Activated CD4-positive, alpha-beta T cell treated with anti-CD3 and anti-CD28 coated beads for 4 hours (primary cell): ENCODE results near the gene NSMCE1.
"Not testable (repeated sequence)": the region's sequence is repeated elsewhere in the genome, so short reads cannot be mapped to it uniquely, and the experiment has no call there.

Experiments
- DNase-seq, 2 donors: peaks; one replicate each; pipeline ENCODE4 v3.0.0-alpha.2; 2020

Gene NSMCE1

DNA sequence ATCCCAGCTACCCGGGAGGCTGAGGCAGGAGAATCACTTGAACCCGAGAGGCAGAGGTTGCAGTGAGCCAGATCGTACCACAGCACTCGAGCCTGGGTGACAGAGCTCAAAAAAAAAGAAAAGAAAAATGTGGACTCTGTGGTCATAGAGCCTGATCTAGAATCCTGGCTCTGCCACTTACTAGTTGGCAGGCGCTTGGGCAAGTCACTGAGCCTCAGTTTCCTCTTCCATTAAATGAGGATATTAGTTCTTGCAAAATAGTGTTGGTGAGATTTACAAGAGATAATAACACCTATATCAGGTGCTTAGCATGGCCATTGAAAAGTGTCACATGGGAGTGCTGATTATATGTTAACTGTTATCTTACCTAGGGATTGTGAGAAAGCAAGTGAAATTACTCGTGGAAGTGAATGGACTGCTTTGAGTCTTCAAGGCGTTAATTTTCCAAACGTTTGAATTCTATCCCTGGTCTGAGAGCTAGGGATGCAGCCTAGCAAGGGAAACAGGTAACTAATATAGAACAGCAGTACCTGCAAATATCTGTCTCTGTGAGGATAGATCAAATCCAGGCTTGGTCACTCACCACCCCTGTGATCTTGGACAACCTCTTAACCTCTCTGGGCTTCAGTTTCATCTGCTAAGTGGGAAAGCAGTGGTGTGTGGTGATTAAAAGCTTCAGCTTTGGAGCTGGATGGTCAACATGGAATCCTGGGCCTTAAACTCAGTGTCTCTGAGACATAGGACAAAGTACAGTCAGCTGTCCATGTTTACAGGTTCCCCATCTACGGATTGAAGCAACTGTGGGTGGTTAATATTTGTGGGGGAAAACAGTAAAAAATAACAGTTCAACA, 953 bp upstream of the NSMCE1 start:
- no peak for DNase-seq

DNA sequence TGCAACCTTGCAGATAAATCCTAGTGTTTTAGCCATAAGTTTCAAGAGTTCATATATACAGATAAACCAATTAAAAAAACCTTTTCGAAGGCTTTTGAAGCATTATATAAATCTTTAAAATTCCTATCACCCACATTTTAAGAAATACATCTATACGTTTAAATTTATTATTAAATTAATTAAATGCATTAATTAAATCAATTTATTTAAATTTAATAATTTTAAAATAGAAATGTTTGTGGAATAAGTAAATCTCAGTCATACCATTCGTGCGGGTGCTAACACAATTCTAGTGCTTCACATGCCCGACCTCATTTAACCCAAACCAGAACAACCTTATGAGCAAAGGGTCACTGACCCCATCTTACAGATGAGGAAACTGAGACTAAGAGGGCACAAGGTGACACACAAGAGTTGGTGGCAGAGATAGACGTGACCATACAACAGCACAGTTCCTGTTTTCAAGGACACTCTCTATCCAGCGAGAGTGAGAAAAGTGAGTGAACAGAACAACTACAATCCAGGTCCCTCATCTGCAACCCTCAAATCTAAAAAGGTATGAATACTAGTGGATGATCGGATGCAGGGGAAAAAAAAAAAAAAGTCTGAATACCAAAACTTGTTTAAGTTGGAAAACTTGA, 1.4 kb downstream of the NSMCE1 start:
- no peak for DNase-seq

DNA sequence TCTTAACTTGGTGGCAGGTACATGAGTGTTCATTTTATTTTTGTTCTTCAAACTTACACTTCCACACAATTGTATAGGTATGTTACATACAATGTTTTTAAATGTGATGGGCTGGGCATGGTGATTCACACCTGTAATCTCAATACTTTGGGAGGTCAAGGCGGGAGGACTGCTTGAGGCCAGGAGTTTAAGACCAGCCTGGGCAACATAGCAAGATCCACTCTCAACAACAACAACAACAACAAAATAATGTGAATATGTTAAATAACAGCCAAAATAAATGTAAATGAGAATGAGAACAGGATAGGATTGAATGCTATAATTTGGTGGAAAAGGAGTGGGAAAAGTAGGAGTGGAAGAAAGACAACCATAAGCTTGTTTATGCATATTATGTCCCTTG, 2.6 kb downstream of the NSMCE1 start:
- DNase-seq, result no peak

DNA sequence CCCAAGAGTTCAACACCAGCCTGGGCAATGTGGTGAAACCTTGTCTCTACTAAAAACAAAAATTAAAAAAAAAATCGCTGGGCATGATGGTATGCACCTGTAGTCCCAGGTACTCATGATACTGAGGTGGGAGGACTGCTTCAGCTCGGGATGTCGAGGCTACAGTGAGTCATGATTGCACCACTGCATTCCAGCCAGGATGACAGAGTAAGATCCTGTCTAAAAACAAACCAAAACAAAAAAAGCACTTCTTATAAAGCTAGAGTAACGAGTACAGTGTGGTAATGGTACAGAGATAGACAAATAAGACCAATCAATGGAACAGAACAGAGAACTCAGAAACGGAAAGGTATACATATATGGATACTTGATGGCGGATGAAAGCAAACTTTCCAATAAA, 4.4 kb downstream of the NSMCE1 start:
- DNase-seq, result no peak

DNA sequence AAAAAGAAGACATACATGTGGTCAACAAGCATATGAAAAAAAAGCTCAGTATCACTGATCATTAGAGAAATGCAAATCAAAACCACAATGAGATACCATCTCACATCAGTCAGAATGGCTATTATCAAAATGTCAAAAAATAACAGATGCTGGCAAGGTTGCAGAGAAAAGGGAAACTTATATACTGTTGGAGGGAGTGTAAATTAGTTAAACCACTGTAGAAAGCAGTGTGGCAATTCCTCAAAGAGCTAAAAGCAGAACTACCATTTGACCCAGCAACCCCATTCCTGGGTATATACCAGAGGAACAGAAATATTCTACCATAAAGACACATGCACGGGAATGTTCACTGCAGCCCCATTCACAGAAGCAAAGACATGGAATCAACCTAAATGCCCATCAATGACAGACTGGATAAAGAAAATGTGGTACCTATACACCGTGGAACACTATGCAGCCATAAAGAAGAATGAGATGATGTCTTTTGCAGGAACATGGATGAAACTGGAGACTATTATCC, 5.6 kb downstream of the NSMCE1 start:
- not testable (repeated sequence) for DNase-seq

DNA sequence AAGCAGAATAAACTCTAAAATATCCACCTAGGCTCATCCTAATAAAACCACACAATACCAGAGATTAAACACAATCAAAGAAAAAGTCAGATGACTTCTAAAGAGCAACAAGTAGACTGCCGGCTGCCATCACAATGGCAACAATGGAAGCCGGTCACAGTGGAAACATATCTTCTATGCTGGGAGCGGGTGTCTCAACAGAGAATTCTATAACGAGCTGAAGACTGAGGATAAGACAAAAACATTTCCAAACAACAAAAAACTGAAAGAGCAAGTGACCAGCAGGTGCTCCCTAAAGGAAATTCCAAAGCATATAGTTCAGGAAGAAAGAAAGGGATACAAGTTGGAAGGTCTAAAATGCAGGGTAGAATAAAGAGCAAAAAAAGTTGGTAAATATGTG, 8.9 kb downstream of the NSMCE1 start:
- DNase-seq, result no peak

DNA sequence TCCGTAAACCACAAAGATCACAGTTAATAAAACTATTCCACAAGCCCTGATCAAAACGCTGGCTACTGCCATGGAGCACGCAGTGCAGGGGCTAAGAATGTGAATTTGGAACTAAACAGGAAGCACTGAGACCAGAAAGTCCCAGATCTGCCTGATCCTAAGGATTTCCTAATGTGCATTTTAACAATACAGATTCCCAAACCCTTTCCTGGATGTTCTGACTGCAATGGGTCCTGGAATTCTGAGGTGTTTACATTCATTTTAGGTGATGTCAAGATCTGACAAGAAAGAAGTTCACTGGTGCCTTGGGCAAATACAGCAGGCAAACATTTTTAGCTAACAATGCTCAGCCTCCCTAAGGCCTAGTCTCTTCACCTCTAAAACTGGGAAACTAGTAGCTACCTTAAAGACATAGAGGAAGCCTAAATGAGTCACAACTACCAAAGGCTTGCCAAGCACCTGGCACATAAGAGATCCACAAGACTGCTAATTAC, 10.3 kb downstream of the NSMCE1 start:
- no peak for DNase-seq

DNA sequence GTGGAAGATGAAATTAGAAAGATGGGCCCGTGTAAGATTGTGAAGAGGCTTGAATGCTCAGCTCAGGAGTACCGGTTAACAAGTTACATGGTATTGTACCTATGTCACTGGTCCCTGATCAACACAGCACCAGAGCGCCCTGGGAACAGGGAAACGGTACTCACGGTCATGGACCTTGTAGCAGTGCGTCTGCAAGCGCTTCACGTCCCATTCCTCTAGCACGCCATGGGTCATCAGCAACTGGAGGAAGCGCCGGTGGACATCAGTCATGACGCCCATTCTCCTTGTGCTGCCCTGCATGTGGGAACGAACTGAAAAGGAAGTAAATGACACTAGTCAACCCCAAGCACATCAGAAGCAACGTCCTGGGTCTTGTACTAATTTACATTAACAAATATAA, 11.3 kb downstream of the NSMCE1 start:
- DNase-seq, result no peak

DNA sequence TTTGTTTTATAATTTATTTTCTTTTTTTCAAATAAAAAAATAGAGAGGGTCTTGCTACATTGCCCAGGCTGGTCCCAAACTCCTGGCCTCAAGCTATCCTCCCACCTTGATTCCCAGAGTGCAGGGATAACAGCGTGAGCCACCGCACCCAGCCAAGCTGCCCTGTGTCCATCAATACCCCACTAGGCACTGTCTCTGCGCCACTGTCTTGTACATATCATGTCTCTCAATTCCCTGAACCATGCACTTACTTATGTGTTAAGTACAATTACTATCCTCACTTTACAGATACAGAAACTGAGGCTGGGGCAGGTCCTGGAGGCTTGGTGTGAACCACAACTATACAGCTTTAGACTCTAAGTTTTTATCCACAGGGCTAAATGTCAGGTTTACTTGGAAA, 11.7 kb downstream of the NSMCE1 start:
- DNase-seq, result no peak

DNA sequence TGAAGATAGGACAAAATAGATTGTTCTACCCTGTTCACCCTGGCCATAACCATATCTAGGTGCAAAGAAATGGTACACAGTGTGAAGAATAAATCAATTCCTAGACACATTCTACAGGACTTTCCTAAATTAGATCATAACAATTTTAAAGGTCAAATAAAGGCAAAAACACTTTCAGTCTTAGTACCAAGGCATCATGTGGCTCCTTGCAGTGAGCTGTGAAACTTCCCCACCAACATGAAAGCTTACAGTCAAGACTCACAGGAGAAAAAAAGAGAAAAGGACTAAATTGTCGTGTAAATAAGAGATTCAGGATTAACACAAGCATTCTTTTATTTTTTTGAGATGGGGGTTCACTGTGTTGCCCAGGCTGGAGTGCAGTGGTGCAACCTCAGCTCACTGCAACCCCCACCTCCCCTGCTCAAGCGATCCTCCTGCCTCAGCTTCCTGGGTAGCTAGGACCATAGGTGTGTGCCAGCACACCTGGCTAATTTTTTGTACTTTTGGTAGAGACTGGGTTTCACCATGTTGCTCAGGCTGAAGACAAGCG, 14.2 kb downstream of the NSMCE1 start:
- no peak for DNase-seq

DNA sequence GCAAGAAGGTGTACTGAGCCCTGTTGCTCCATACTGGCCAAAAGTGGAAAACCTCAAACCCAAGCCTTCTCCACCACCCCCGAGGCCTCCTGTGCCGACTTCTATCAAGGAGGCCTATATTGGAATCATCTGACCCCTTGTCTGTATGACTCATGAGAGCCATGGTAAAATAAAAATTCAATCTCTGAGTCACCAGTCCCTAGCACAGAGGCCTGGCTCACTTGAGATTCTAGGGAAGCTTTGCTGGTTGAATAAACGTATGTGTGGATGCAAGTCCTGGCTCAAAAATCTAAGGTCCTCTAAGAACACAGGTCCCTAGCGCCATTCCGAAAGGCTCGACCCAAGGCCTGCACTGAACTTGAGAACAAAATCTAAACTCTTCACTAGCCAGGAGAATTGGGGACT, 15.0 kb downstream of the NSMCE1 start:
- DNase-seq, result no peak

DNA sequence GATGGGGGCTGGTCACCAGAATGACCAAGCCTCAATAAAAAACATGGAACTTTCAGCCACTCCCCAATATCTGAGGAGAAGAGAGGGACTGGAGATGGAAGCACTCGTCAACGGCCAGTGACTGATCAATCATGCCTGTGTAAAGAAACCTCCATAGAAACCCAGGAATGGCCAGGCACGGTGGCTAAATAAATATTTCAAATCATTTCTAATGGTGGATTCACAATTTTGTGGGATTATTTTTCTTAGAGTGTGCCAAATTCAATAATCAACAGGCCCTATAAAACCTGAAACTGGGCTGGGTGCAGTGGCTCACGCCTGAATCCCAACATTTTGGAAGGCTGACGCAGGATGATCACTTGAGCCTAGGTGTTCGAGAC, 16.4 kb downstream of the NSMCE1 start:
- DNase-seq, result no peak

DNA sequence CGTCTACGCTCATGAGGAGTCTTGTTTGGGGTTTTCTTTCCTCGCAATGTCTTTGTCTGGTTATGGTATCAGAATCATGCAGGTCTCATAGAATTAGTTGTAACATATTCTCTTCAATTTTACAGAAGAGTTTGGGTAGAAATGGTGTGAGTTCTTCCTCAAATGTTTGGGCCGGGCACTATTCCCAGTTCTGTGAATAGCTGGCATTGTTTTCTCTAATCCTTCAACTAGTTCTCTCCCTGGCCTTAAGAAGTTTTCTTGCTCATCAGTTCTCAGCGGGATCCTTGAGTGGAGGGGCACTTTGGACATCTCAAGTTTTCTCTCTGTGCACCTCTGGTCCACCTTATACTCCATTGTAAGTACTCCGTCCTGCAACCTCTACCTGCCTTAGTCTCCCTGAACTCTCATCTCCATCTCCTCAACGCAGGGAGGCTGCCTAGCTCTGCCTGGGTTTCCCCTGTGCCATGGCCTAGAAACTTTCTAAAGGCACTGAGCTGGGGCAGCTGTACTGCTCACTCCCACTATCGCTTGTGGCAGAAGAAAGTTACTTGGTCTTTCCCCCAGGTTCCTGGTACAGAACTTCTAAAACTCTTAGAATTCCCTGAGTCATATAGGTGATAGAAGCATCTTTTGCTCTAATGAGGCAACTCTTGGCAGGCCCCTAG, 16.9 kb downstream of the NSMCE1 start:
- DNase-seq, result no peak

DNA sequence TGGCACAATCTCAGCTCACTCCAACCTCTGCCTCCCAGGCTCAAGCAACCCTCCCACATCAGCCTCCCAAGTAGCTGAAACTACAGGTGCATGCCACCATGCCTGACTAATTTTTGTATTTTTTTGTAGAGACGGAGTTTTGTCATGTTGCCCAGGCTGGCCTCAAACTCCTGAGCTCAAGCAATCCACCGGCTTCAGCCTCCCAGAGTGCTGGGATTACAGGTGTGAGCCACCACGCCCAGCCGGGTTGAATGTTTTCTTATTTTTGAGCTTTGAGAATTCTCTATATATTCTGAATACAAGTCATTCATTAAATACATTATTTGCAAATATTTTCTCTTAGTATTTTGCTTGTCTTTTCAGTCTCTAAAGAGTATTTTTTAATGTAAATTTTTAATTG, 19.7 kb downstream of the NSMCE1 start:
- DNase-seq, result not testable (repeated sequence)

DNA sequence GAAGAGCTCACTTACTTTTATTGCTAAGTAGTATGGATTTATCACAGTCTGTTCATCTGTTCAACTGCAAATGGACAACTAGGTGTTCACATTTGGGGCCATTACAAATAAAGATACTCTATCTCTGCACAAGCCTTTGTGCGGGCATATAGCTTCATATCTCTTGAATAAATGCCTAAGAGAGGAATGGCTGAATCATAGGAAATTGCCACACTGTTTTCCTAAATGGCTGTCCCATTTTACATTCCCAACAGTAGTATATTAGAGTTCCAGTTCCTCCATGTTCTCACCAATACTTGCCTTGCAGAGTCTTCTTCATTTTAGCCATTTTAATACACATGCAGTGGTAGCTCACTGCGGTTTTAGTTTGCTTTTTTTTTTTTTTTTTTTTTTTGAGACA, 20.5 kb downstream of the NSMCE1 start:
- DNase-seq, result no peak

DNA sequence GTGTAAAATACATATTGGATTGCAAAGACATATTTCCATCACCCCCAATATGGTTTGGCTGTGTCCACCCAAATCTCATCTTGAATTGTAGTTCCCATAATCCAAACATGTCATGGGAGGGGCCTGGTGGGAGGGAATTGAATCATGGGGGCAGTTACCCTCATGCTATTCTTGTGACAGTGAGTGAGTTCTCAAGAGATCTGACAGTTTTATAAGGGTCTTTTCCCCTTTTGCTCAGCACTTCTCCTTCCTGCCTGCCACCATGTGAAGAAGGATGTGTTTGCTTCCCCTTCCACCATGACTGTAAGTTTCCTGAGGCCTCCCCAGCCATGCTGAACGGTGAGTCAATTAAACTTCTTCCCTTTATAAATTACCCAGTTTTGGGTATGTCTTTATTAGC, 21.5 kb downstream of the NSMCE1 start:
- DNase-seq, result not testable (repeated sequence)

DNA sequence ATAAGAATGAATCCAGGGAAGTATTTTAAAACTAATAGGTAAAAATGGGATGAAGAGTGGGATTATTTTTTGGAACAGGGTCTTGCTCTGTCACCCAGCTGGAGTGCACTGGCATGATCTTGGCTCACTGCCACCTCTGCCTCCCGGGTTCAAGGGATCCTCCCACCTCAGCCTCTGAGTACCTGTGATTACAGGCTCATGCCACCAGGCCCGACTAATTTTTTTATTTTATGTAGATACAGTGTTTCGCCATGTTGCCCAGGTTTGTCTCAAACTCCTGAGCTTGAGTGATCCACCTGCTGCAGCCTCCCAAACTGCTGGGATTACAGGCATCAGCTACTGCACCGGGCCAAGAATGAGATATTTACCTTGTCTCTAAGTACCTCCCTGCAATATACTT, 22.1 kb downstream of the NSMCE1 start:
- DNase-seq, result no peak

DNA sequence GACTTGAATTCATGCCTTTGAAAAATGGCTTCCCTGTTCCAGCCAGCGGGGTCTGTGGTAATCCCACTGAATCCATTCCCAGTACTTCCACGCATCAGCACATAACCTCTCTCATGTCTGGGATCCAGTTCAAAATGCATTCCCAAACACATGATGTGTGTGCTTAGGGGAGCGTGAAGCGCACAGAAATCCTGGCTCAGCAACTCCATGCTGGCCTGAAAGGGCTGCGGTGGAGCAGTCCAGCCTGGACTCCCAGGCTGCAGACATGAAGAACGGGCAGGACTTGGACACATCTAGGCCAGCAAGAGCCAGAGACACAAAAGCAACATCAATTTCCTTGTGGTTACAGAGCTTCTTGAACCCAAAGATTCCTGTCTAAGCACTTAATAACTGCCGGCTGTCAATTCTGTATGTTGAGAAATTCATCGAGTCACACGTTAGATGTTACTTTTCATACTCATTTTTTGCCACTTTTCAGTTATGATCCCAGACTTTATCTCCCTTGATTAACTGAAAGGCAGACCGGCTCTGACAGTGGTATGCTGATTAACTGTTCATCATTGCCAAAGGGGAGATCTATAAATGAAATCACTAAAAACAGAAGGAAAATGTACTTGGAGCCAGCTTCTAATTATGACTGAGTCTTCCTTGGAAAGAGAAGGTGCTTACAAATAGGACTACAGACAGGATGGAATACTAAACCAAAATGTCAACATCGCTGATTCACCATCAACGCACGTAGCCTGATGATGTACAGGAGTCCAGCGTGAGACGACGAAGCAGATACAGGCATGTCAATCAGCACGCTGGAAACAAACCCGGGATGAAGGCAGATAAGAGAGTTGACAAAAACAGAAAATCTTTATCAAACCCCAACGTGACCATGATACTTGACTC, 23.0 kb downstream of the NSMCE1 start:
- peak in 1 of 2 donors; percentile 25 for DNase-seq

DNA sequence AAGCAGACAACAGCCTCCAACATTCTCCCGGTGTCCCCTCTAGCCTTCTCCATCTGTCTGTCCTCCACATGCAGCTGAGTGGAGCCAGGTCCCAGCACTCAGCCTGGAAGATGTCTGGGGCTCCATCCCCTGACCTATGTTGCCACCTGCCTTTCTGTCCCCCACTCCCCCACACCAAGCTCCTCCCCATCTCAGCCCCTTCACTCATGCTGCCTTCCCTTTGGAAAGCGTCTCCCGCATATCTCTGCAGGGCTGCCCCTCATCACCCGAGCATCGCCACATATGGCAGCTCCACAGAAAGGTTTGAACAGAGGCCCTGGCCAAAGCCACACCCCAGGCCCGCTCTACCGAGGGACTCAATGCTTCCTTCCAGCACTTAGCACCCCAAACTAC, 24.2 kb downstream of the NSMCE1 start:
- DNase-seq, result no peak

DNA sequence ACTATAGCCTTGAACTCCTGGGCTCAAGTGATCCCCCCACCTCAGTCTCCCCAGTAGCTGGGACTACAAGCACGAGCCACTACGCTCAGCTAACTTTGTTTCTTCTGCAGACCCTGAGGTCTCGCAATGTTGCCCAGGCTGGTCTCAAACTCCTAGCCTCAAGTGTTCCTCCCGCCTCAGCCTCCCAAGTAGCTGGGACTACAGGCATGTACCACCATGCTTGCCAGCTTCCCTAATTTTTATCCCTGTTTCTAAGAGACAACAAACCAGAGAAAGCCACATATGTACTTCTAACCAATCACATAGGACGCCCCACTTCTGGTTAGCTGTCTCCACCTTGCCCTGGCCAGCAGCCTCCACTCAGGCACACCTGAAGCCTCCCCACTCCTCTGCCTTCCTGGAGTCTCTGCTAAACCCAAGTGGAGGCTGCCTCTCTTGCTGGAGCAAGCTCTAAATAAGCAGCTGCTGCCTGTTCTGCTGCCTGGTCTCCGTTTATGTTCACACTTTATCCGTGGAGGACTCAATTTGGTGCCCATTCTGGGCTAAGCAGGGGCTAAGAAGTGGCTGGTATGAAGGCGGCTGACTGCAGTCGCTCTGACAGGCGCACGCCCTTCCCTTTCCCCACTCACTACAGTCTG, 24.7 kb downstream of the NSMCE1 start:
- DNase-seq, result no peak

DNA sequence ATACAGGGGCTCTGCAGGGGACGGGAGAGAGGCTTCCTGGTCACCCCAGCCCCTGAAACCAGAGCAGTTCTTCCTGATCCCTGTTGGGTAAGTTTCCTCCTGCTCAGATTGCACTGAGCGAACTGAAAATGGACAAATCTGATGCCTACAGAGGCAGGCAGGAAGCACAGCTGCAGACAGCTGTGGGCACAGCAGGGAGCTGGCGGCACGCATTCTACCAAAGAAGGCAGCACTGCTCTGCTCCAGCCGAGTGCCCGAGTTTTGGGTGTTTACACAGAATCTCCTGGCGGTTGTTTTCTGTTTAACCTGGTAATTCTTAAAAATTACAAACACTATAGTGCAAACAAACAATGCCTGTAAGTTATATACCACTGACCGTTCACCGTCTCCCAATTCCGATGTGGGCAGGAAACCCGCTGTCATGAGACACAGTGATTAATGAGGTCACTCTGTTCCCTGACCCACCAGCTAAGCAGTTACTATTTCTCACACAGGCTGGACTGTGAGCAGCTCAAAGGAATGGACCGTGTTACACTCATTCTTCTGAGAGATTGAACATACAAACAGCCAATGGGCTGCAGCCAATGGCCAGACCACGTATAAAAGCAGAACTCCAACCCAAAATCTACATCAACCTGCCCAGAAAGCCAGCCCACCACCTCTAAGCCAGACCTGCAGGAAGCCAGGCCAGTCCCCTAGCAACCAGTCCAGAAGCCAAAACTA, 25.5 kb downstream of the NSMCE1 start:
- no peak for DNase-seq
